GM21786 (cell line): Measurements from ENCODE around the gene COX7A2.

ENCODE experiments used
- ATAC-seq: cut with Tn5 transposase; IDR thresholded peaks from one replicate; pipeline ENCODE4 v1.9.1; 2021; ENCODE audit not compliant: unreplicated experiment

The COX7A2 gene

DNA sequence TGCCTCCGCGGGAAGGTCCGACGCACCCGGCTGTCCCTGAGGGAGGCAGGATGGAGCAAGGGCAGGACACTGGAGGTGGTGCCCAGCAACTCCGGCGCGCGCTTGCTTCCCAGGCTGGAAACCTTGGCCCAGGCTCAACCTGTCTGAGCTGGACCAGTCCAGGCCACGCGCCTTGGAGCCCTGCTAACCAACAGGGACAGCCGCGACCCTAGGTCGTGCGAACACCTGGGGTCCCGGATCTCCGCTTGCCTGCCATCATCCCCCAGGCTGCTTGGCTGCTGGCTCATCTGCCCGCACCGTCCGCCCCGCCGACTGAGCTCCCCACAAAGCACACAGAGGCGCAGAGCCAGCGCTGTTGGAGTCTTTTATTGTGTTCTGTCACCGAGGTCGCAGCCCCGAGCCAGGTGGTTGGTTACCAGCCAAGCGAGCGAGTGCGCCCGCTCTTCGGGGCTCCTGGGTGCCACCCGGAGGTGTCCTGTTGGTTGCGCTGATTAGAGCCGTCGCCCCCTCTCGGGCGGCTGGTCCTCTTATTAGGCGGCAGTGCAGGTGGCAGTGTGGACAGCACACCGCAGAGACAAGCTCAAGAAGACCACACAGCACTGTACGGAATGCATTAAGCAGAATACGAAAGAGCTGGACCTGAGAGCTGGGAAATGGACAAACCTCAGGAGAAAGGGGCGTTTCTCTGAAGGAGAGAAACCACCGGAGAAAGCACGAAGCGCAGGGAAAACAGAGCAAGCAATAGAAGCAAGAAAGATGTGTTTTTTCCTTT, 41.5 kb downstream of the COX7A2 start:
- ATAC-seq: no peak

DNA sequence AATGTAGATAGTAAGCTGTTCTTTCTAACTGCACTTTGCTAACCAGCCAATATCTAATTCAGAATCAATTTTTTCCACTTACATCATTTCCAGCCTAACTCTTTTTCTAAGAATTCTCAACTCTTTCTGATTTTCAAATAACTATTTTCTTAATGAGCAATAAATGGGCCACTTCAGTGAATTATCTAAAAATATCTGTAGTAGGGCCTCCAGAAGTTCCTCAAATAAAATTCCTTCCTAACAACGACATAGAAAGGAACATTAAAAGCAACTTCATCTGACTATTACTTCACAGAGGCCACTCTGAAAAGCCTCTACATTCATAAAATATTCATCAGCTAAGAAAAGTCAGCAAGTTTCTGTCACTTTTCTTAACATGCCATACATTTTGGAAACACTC, 42.6 kb downstream of the COX7A2 start:
- no peak for ATAC-seq

DNA sequence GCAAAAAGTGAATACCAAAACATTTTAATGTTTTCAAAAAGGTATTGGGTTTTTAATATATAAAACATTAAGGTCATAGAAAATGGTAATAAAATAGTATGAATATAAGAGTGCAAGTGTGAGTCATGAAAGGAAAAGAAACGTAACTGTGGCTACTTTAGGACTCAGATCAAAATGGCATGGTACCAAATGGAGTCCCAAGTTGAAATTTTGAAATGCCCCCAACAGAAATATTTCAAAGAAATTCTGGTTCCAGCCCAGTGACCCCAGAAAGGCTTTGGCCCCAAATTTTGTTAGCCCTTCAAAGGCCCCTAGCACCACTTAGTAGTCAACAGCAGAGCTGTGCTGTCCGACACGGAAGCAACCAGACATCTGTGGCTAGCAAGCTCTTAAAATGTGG, 43.7 kb downstream of the COX7A2 start:
- no peak for ATAC-seq

DNA sequence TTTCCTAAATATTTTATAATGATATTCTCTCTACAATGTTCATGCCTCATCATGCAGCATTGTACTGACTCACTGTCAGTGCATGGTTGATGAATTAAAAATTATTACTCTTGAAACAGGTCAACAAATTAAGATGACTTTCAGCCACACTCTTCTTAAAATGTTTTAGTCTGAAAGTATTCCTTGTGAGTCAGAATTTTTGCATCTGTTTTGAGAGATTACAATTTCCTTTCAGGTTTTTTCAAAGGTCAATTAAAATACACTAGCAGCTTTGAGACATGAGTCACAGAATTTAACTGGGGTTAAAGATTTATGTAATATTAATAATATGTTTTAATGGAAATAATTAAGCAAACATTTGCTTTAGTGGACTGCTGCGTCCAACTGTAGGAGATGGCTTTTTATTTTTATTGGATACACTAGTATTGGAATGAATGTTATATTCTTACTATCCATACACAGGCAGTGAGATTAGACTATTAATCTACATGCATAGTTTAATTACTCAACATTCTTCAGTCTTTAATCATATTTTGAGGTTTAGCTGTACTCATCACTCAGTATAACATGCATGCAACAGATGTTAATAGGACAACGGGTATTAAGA, 47.4 kb downstream of the COX7A2 start:
- ATAC-seq: no peak

DNA sequence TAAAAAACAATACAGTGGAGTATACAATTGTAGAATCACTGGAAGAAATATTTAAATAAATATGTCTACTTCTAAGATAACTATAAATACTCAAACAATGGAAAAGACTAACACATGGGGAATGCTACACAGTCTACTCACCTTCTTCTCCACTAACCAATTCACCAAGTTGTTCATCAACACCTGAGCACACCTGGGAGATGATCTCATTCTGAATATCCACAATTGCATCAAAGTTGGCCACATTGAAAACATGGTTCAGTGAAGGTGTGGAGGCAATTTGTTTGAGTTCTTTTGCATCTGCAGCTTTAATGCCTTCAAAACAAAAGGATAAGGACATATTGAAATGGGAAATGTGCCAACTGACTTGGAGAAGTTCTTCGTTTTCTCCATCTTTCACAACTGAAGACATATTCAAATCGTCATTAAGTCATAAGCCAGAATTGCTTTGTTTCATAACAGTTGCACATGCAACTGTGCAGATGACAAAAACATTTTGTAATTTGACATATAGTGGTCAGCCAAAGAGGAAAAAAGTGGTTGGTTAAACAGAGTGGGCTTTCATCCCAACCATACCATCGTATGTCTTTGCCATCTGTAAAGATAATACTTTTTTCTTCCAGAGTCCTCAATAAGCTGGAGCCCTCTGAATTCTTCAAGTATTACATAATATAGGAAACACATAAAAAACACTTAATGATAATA, 55.2 kb downstream of the COX7A2 start:
- ATAC-seq: no peak
